Left kidney (tissue), 2 donors: ENCODE data around the gene NRM. TPM values are rescaled to one million over a fixed set of nuclear protein-coding genes. Genes with fewer than 3 reads are reported as not detected.

Experiments
- DNase-seq: peaks from one replicate; pipeline ENCODE4 v3.0.0-alpha.2; 2013
- polyA plus RNA-seq: library from polyadenylated mRNA; unstranded; fragments of 120-200 nt; gene quantifications from one replicate; pipeline ENCODE4 v1.2.1, GENCODE V29; 2013; ENCODE audit not compliant: insufficient read length

The NRM gene
- polyA plus RNA-seq, 1 donor: 38.1 TPM

DNA sequence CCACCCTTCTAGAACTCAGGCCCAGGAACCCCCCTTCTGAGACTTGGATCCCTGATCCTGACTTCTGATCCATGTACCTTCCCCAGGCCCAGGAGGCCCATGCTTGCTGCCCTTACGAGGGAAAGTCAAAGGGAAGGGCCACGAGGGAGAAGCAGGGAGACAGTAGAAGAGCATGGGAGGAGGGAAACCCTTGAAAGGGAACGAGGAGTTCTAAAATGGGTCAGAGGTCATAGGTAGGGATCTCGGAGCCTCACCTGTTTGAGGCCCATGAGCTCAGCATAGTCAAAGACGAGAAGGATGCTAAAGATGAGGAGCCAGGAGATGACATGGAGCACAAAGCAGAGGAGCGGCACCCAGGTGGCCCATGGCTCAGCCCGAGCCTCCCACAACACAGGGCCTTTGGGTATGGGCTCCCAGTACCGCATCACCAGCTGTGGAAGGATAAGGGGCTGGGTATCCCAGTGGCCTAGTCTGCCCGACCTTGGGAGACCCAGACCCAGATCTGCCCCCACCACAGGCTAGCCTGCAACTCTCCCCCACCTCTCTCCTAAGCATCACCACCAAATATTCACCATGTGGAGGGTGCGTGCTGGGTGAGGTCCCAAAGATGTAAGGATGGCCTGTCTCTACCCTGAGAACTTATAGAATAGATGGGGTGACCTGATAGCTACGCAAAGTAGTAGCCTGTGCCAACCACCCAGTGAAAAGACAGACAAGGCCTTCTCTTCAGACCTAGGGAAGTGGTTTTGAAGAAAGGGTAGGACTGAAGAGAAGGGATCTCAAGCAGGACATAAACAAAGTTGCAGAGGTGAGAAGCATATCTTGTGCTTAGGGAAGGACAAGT, 1.5 kb downstream of the NRM start:
- no peak for DNase-seq

DNA sequence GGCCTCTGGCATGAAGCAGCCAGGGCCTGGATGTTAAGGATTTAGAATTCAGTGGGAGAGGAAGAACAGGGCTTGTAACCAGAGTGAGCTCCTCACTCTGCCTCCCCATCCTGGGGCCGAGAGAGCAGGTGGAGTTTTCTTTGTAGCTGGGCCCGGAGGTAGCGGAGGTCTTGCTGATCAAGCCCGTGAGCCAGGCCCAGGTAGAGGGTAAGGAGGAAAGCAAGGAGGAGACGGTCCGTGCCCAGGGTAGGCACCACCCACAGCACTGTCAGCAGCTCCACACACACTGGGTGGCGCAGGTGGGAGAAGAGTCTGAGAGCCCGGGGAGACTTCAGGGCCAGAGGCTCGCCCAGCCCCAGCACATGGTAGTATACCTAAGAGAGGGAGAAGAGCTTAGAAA, 2.2 kb downstream of the NRM start:
- DNase-seq: no peak

DNA sequence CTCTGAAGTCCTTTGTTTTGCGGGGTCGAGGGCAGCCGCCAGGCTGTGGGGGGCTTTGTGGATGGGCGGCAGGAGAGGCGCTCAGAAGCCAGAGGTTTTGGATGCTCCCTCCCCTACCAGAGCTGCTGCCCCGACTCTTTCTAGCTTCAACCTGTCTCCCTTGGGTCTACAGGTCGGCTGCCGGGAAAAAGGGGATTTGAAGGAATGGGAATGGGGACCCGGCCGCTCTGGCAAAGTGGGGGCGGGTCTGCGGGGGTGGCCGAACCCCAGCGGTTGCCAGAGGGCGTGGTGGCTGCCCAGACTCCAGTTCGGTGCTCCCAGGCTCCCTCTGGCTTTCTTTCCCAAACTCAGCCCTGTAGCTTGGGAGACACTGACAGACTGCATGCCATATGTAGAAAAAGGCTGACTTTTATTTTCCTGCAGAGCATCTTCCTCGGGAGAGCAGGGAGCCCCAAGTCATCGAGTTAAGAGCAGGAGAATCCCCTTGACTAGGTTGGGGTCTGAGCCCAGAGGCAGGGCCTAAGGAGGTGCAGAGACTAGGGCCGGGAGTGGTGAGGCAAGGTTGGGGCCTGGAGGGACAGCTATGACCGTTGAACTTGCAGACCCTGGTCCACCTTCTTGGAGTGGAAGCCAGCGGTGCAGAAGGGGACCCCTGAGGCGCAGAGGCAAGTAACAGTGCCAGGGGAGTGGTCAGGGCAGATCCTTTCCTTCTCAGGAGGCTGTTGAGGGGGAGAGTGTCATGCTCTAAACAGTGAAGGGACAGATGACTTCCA, 2.9 kb downstream of the NRM start:
- DNase-seq: peak; percentile 42

DNA sequence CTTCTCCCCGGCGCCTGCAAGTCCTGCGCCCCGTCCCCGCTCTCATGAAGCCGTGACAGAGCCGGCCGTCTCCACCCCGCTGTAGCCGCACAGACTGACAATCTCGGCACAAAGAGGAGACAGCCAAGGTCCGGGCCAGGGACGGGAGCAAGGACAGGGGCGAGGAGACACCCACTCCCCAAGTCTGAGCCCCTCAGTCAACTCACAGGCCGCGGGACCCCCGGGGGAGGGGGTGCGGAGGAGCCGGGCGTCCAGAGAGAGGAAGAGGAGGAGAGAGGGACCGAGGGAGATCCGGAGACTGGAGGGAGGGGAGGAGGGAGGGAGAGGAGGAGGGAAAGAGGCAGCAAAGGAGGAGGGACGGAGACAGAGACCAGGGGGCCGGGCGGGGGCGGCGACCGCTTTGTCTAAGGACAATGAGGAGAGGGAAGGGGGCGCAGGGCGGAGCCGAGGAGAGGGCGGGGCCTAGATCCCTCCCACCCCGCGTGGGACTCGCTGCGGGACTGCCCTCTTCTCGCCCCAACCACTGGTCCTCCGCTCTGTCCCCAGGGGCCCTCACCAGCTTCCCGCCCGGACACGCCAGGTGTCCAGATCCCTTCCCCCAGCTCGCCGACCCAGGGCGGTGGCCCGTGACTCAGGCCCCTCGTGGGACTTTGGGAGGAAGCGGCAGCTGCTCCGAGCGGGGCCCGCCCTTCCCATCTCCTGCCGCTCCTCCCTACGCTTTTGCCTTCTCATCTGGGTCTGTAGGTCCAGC, 3.7 kb downstream of the NRM start:
- DNase-seq: peak; percentile 90

DNA sequence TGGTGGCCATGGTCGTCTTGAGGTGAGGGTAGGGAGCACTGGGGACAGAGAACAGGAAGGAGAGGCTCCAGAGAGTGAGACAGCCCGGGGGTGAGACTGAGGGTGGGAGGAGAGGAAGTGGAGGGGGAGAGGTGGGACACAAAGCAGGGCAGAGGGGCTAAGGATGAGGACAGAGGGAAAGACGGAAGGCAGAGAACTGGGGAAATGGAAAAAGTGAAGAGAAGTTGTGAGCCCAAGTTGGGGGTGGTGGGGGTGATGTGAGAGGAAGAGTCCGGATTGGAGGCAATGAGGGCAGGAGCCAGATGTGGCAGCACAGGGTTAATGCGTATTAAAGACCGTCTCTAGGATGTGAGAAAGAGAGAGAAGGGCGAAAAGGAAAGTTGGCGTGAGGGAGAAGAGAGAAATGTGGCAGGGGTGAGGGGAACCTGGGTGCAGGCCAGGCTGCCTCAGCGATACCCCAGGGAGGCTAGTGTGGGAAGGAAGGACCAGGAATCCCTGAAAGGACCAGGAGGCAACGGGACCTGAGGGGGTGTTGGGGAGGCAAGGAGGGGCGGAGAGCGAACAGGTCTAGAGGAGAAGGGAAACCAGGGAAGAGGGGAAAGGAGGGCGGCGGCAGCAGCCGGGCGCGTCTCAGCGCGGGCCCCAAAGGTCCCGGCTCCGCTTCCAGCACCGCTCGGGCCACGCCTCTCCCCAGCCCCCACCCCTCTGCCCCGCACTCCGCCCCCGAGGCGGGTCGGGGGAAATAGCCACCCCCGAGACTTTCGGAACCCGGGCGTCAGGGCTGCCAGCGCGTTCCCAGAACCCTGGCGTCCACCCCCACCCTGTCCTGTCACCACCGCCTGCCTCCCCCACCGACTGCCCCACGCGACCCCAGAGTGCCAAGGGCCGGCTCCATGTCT, 4.5 kb downstream of the NRM start, which contains the start of gene PPP1R18:
Gene PPP1R18, minus strand, starts transcription at position 637 of the 899 bp plus-strand sequence. Its CDS starts 627 bp downstream, at position 10.
- peak; percentile 52 for DNase-seq

DNA sequence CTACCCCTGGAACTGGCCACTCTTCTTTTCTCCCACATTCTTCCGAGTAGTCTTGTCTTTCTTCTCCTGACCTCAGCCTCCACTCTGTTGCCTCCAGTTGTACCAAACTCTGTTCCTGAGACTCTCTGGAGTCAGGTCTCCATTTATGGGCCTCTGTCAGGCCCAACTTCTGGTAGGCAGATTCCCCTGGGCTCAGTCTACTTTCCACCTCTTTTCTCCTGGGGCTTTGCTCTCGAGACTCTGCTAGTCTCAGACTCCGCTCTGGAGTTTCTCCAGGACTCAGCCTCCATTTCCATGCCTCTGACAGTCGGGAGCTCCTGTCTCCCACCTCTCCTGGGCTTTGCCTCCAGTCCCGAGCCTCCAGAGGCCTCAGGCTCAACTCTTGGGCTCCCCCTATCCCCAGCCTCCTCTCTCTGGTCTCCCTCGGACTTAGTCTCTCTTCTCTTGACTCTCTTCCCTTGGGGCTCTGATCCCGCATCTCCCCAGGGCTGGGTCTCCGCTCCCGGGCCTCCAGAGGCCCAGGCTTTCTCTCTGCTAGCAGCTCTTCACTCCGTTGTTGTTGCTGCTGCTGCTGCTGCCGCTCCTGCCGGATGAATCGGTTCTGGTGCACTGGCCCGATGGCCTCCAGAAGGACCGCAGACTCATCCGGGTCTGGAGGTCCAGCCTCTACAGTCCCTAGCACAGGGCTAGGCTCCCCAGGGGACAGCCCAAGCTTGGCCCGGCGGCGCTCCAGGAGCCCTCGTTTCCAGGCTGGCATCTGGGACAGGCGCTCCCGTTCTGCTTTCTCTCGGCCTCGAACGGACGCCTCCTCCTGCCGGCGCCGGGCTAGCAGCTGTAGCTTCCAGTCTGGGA, 5.4 kb downstream of the NRM start:
- DNase-seq: no peak

DNA sequence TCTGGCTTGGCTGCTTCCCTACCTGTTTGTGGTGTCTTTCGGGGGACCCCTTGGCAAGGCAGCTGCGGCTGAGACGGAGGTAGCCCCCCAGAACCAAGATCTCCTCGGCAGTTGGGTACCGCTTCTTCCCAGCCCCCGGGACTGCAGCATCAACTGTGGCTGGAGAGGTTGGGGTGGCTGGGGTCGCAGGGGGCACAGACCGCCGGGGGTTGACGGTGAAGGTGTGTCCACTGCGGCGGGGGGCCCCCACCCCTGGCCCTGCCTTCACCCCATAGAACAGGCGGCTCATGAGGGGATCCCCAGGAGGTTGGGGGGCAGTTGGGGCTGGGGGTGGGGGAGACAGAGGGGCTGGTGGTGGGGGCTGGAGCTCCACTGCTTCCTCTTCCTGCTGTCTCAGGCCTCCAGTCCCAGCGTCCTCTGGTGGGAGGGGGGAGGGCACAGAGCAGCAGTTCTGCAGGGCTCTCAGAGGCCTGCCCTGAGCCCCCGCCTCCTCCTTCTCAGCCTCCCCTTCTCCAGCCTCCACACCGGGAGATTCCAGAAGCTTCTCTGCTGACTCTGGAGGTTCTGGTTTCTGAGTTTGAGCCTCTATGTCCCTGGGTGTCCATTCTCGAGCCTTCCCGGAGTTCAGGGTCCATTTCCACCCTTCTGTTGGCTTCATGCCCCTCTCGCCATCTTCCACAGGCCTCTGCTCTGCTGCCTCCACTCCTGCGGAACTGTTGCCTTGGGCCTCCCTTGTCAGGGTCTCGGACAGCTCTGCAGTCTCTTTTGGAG, 6.2 kb downstream of the NRM start:
- DNase-seq: no peak

DNA sequence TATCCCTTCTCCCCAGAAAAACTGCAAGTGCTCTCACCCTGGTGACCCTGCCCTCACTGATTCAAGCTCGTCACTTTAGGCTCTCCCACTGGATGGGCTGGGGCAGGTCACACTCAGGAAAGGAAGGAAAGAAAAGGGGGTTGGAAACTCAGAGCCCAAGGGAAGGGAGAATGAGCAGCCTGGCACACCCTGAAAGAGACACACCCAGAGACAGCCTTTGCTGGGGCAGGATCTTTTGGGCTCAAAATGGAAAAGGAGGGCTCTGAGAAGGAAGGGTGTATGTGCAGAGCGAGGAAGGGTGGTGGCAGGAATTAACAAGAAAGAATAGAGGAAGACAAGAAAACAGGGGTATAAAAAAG, 6.8 kb downstream of the NRM start:
- no peak for DNase-seq

DNA sequence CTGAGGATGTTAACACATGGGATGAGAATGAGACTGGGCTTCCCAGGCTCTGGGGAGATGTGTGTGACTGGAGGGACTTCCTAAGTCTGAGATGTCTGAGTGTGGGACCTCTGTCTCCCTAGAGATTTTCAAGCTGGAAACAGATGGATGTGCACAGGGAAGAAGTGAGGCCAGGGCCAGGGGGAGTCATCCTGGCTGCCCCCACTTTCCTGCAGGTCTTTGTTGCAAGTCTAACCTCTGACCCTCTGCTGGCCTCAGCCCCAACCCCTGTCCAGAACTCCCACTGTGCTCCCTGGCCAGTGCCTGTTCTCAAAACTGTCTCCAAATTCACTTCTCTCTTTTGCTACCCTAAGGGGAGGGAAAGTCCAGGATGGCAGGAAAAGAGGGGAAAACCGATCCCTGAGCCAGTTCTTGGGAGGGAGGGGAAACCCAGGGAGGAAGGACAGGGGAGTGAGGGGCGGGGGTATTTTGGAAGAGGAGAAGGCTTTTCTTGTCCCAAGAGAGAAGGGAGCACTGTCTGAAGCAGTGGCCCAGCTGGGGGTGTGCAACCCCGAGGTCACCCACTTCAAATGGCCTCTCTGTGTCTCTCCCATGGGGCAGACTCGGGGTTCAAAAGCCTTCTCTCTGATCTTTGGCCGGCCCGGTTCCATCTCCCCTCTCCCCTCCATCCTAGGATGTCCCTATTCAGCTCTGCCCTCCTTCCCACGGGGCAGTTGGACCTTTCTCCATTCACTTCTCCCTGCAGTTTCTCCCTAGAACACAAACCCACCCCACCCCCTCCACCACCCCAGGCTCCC, 7.4 kb downstream of the NRM start:
- no peak for DNase-seq

DNA sequence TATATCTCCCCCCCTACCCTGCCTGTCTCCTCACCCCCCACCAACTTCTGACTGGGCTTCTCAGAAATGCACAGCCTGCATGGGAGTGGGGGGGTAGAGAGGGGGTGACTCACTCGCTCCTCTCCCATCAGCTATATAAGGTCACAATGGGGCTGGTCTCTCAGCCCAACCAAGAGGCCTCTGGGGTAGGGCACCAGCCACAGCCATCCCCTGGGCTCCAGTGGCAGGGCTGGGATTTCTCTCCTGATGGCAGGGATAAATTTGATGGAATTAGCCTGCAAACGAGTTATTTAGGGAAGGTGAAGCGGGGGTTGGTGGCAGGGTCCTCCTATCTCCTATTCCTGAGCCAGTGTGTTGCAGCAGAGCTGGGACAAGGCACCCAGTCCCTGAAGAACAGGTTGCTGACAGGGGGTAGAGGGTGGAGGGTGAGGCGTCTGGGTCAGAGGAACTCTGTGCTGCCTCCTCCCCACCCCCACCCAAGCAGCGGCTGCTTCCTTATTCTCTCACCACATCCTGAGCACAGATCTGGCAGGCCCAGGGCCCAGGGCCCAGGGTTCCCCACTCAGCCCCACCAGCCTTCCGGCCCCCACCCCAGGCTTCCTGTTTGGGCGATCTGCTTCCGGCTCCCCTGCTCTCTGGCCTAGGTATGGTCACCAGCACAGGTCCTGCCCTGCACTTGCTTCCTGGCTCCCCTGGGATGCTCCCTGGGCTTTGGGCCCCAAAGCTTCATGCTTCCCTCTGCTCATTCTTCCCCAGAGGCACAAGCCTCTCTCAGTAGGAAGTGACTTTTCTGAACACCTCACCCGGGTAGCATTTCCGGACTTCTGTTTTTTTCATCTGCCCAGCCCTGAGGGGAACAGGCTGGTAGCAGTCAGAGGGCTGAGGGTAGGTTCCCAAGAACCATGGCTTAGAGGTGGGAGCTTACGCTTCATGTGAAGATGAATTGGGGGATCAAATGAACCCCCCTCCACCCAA, 8.4 kb downstream of the NRM start:
- DNase-seq: no peak

DNA sequence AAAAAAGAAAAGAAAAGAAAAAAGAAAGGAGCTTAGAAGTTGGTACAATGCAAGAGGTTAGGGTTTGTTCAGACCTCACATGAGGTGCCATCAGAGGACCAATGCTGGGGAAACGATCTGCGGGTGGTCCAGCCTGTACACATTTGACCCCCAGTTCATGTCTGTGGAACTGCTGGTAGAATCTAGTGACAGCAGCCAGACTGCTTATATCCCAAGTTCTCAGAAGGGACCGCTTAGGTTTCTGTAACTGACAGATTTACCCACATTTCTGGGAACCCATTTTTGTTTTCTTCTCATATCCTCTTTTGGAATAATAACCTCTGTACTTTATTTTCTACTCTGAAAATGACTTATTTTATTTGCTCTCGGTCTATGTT, 9.0 kb downstream of the NRM start:
- no peak for DNase-seq

DNA sequence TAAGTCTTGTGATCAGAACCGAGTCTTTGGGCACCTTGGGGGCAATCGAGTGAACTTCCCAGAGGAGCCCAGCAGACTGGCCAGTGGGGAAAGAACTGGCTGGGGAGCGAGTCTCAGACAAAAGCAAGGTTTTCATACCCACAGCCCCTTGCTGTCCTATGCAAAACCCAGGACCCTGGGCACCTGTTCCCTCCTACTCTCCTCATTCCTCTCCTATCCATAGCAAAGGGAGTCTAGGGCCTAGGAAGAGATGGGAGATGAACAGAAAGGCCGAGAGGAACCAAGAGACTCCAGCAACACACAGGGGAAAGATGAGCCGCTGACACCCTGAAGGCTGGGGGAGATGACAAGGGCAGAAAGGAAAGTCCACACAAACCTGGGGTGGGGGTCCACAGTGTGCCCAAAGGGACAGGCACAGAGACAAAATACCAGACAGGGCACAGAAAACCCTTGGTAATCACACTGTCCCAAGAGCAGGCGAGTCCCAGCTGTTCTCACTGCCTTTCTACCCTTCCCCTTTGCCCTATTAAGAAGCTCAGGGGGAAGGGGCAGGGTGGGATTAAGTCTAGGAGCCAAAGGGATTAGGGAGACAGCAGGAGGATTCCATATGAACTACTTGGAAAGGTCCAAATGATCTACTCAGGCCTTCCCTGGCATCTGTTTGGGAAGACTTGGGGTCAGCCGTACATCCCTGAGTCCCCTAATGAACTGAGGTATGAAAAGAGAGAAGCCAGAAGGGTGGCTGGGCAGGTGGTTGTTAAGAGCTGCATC, 10.8 kb downstream of the NRM start:
- no peak for DNase-seq

DNA sequence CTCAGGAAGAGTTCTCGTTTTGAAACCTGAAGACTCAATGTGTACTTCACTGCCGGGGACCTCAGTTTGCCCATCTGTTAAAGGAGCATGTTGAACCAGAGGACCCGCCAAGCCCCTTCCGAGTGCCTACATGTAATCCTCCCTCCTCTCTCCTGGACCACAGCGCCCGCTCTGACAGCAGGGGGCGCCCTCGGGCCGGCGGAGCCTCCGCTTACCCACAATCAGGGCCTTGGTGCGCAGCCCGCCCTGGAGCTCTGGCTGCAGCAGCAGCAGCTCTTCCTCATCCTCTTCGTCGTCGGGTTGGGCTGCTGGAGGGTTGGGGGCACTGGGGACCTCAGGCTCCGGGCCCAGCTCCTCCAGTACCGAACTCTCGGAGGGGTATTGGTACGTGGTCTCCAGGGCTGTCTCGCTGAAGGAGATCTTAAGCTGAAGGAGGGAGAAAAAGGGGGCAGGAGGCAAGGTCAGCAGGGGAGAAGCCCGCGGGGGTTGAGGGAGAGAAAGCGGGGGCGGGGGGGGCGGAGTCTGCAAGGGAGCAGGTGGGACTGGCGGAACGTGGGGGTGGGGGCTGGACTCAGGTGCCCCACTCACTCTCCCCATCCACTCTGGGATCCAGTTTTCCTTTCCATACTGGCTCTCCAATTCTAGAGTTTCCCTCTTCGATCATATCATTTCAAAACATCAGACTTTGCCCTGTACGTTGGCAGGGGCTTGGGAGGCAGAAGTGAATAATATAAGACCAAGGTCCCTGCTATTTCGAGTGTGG, 11.6 kb downstream of the NRM start:
- DNase-seq: peak; percentile 77

DNA sequence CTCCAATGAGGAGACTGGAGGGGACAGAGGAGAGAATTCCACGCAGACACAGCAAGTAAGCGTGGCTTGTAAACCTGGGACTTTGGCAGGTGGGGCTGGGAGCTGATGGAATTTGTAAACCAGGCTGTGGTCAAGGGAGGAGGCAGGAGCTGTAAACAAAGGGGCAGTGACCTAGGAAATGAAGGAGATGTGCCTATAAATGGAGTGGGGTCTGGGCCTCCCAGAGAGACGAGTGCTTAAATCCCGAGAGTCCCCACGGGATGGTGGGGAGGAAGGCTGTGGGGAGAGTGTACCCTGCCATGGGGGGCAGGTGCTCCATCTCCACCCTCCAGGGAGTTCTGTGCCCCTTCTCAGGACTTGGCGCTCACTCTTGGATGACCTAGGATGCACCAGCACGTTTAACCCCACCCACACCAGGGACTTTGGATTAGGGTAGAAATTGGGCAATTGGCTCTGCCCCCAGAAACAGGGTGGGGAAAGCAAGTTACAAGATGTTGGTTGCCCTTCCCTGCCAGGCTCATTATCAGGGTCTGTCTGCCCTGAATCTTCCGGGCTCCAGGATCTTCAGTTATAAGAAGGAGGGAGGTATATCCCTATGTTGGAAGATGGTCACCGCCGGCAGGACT, 14.0 kb downstream of the NRM start:
- no peak for DNase-seq

DNA sequence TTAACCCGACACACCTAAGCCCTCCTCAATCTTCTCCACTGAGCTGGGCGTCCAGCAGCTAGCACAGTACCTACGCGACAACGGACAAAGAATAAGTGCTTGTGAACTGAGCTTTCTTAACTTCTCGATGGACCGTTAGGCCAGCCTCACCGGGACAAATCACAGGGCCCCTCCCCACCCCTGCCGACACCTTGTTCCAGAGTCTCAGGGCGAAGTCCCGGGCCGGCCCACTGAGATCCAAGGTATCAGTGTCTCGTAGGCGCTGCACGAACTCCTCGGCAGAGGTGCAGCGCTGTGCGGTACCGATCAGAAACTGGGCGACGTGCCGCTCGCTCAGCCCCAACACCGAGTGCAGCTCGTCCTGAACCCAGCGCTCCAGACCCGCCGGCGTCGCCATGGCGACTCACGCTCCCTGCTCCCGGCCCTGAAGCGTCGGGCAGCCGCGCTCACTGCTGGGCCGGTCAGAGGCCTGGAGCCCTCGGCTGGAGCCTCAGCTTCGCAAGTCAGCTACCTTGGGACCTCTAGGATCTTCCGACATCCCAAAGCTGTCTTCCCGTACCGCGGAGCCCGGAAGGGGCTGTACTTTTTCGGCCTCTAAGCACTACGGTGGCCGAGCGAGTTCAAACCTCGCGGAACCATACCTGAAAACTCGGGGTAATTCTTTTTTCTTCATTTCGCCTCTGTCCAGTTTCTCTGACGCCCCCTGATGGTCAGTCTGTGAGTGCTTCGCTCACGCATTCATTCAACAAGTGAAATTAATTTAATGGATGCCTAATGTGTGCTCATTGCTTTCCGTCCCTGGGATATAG, 18.1 kb downstream of the NRM start, which contains the start of gene DHX16:
Gene DHX16, minus strand, starts transcription at position 562 of the 809 bp plus-strand sequence. Its CDS starts 165 bp downstream, at position 397.
- peak; percentile 99 for DNase-seq
